Left ventricle myocardium inferior (tissue), 1 donor: ENCODE measurements around the gene MYOM3. TPM values are rescaled to one million over a fixed set of nuclear protein-coding genes. Genes with fewer than 3 reads are reported as not detected.
"Not testable (repeated sequence)": the region's sequence is repeated elsewhere in the genome, so short reads cannot be mapped to it uniquely, and the experiment has no call there.

Experiments used
- DNase-seq: peaks from one replicate; pipeline ENCODE4 v3.0.0-alpha.2; 2020
- H3K27ac ChIP-seq: fragments of 200-600 bp; replicated peaks from 2 replicates; pipeline ENCODE4 v1.8.0; 2021
- H3K27me3 ChIP-seq: fragments of 200-600 bp; 2 replicates; pipeline ENCODE4 v1.8.0; 2021; ENCODE audit warnings: low read depth
- H3K36me3 ChIP-seq: fragments of 200-600 bp; 2 replicates; pipeline ENCODE4 v1.8.0; 2021
- H3K4me1 ChIP-seq: fragments of 200-600 bp; 2 replicates; pipeline ENCODE4 v1.8.0; 2021
- H3K4me3 ChIP-seq: fragments of 200-600 bp; 2 replicates; pipeline ENCODE4 v1.8.0; 2021; ENCODE audit warnings: mild to moderate bottlenecking, moderate library complexity
- H3K9me3 ChIP-seq: fragments of 200-600 bp; replicated peaks from 2 replicates; pipeline ENCODE4 v1.8.0; 2021
- intact Hi-C: fragments of 100-400 bp; cut with micrococcal nuclease; formaldehyde crosslinking; loops from one replicate; pipeline ENCODE4 v1.11.0; 2022
- total RNA-seq: library from RNA; stranded (reverse); fragmentation: NEBNext Ultra II Directional; extraction: Animal tissue kit (Norgen Biotek cat#: 25700); gene quantifications from one replicate; pipeline ENCODE4 v1.2.1, GENCODE V29; 2021
- TF ChIP-seq, protein P1 (sequence below): fragments of 200-600 bp; IDR thresholded peaks from 2 replicates; pipeline ENCODE4 v1.8.0; 2021; ENCODE audit warnings: antibody characterized with exemption, mild to moderate bottlenecking, borderline replicate concordance
- donor health status: DM: no; HTN: yes; CAD: no; lungs with severe emphysema.

The MYOM3 gene
- total RNA-seq, 1 donor from 2014 or later, result 440 TPM

DNA sequence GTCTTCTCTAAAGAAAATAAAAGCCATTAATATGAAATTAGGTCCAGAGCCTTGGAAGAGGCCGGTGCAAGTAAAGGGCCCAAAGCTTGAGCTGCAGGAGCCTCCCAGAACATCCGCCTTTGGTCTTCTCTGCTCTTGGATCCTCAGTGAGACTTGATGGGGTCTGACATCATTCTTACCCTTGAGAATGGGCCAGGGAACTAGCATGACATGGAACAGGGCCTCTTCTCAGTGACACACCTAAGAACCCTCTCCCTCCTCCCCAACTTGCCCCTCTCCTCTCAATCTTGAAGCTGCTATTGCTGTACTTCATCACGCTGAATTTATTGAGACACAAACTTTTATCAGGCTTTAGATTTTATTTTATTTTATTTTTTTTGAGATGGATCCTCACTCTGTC is 91.5 kb downstream of the MYOM3 start:
- no peaks in the 10 kb centered on the region for H3K9me3 ChIP-seq
- TF ChIP-seq, protein P1, sequence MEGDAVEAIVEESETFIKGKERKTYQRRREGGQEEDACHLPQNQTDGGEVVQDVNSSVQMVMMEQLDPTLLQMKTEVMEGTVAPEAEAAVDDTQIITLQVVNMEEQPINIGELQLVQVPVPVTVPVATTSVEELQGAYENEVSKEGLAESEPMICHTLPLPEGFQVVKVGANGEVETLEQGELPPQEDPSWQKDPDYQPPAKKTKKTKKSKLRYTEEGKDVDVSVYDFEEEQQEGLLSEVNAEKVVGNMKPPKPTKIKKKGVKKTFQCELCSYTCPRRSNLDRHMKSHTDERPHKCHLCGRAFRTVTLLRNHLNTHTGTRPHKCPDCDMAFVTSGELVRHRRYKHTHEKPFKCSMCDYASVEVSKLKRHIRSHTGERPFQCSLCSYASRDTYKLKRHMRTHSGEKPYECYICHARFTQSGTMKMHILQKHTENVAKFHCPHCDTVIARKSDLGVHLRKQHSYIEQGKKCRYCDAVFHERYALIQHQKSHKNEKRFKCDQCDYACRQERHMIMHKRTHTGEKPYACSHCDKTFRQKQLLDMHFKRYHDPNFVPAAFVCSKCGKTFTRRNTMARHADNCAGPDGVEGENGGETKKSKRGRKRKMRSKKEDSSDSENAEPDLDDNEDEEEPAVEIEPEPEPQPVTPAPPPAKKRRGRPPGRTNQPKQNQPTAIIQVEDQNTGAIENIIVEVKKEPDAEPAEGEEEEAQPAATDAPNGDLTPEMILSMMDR, result no peak
- intact Hi-C loops, result loop anchor here (5.0 kb wide), 1 partner anchor 43 kb away; no protein-coding TSS in a partner anchor
- H3K4me3 ChIP-seq, result no peak overlapping the region
- peaks cover 74% of the 10 kb centered on the region for H3K4me1 ChIP-seq
- H3K36me3 ChIP-seq, result no peaks in the 10 kb centered on the region
- H3K27me3 ChIP-seq, result no peaks in the 10 kb centered on the region
- no peak for DNase-seq
- H3K27ac ChIP-seq, result peak overlapping the region; percentile 94

DNA sequence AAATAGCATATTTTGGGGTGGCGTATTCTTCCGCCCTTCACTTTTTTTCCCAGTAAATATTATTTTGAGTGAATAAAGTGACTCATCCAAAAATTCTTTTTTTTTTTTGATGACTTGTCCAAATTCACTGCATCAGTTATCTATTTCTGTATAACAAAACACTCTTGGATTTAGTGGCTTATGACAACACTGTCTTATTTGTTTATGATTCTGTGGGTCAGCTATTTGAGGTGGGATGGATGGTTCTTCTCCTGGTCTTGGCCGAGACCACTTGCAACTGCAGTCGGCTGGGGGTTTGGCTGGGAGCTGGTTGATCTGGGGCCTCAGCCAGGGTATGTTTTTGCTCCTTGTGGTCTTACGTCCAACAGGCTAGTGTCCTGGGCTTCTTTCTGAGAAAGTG is 91.9 kb downstream of the MYOM3 start:
- DNase-seq, result no peak
- Histone ChIP-seq H3K36me3 (no peaks in the 10 kb centered on the region), H3K9me3 (no peaks in the 10 kb centered on the region), H3K4me1 (peaks cover 78% of the 10 kb centered on the region), H3K27ac (peak overlapping the region; percentile 94), H3K4me3 (no peak overlapping the region), H3K27me3 (no peaks in the 10 kb centered on the region)
- intact Hi-C loops, result loop anchor here (5.0 kb wide), 1 partner anchor 43 kb away; no protein-coding TSS in a partner anchor
- TF ChIP-seq, protein P1, result no peak

DNA sequence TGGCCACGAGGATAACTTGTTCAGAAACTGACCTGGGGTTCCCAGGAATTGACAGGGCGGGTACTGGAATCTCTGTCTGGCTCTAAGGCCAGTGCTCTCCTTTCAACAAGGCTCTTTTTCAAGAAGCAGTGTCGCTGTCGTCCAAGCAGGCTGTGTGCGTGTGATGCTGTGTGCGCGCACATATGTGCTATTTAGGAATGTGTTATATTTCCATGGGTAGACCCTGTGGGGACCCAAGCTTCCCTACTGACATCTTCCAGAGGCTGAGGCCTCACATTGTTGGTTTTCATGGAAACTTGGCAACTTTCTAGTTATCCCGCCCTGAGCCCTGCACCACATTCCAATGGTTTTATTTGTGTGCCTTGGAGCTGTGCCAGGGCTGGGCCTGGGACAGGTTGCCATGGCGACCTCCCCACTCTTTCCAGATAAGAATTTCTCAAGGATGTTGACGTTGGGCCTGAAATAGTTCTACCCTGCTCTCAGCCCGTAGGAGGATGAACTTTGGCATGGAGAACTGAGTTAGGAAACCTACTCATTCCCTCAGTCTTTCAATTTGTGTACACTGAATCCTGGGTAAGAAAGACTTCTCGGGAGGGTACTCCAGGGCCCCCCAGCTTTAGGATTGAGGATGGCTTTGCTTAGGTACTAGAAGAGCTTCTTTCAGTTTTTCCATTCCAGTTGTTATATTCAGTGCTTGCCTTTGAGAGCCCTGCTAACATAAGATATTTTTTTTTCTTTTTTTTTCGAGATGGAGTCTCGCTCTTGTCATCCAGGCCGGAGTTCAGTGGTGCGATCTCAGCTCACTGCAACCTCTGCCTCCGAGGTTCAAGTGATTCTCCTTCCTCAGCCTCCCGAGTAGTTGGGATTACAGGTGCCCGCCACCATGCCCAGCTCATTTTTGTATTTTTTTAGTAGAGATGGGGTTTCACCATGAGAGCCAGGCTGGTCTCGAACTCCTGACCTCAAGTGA is 93.0 kb downstream of the MYOM3 start:
- H3K9me3 ChIP-seq, result no peaks in the 10 kb centered on the region
- DNase-seq, result peak; percentile 97
- intact Hi-C loops, result no loop called here
- H3K36me3 ChIP-seq, result no peaks in the 10 kb centered on the region
- H3K27ac ChIP-seq, result peak overlapping the region; percentile 94
- TF ChIP-seq, protein P1, result no peak
- H3K27me3 ChIP-seq, result no peaks in the 10 kb centered on the region
- peak overlapping the region; percentile 34 for H3K4me3 ChIP-seq
- H3K4me1 ChIP-seq, result peaks cover 83% of the 10 kb centered on the region

DNA sequence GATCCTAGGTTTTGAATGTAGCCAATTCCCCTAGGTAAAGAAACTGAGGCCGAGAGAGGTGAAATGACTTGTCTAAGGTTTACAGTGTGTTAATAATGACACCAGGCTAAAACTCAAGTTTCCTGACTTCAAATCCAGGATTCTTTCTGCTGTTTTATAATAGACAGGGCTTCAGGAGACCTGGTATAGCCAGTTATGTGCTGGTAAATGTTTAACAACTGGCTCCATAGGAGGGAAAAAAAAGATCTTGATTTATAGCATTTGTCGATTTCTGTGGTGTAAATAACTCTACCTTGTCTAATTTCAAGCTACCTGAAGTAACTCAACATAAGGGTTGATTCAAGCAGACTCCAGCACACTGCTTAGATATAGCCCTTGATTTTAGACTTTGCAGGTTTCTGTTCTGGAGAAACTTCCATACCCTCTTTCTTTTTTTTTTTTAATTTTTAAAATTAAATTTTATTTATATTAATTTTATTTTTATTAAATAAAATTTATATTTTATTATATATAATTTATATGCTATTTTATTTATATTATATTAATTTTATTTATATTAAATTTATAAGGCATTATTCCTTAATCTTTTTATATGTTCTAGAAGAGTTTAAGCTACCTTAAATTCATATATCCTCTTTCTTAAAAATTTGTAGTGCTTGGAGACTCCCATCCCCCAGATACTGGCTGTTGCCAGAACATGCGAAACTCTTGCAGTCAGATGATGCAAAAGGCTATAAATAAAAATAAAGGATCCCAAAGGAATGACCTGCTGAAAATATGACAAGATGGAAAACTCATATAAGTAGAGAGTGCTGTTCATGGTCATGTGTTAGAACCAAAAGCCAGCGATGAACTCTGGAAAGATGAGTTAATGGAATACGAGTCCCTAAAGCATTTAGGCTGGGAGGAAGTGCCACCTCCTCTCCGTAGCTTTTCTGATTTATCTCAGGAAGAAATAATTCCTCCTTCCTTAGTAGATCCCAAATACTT is 96.4 kb downstream of the MYOM3 start:
- Histone ChIP-seq H3K4me3 (peak overlapping the region; percentile 2), H3K36me3 (no peaks in the 10 kb centered on the region), H3K9me3 (peaks cover 4% of the 10 kb centered on the region), H3K27ac (peak overlapping the region; percentile 94), H3K27me3 (no peaks in the 10 kb centered on the region), H3K4me1 (peaks cover 60% of the 10 kb centered on the region)
- TF ChIP-seq, protein P1, result no peak
- DNase-seq, result no peak
- intact Hi-C loops, result no loop called here

DNA sequence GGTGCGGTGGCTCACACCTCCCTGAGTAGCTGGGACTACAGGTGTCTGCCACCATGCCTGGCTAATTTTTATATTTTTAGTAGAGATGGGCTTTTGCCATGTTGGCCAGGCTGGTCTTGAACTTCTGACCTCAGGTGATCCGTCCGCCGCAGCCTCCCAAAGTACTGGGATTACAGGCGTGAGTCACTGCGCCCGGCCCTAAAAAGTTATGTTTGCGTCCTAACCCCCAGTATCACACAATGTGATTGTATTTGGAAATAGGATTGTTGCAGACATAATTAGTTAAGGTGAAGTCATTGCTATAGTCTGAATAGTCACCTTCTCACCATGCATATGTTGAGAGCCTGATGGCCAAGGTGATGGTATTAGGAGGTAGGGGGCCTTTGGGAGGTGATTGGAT is 99.1 kb downstream of the MYOM3 start:
- intact Hi-C loops, H3K27me3 ChIP-seq, DNase-seq, H3K9me3 ChIP-seq, H3K27ac ChIP-seq, H3K4me3 ChIP-seq, H3K36me3 ChIP-seq: not testable (repeated sequence)
- H3K4me1 ChIP-seq, result peaks cover 55% of the 10 kb centered on the region
